HG02588 (cell line): ENCODE results near the gene RABL2A.
"Not testable (repeated sequence)": the region's sequence is repeated elsewhere in the genome, so short reads cannot be mapped to it uniquely, and the experiment has no call there.

Experiments
- ATAC-seq: cut with Tn5 transposase; IDR thresholded peaks from one replicate; pipeline ENCODE4 v1.9.1; 2021; ENCODE audit warnings: mild to moderate bottlenecking, moderate library complexity; ENCODE audit not compliant: unreplicated experiment

The RABL2A gene

DNA sequence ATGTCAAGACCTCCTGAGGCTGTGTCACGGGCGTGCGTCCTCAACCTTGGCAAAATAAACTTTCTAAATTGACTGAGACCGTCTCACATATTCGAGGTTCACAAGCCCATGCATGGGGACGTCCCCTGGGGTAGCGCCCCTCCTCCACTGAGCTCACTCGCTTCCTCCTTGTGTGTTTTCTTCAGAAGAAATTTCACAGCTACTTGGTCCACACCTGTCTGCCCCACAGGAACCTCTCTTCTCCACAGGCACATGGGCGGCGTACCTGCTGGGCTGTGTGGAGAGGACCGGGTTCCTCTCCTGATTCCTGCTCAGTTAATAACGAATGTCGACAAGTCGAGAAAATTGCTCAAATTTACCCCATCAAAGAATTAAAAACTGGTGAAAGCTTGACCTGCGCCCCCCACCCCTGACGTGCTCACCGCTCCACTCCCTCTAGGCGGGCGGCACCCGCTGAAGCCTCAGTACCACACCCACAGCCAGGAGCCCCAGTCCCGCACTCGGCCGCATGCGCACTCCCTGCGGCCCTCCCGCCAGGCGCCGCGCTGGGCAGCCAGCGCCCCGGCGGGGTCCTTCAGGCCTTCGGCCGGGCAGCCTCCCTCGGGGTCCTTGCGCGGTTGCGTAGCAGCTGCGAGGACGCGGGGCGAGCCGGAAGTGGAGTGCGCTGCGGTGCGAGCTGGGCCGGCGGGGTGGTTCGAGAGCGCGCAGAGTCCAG, at the start of gene RABL2A:
Gene RABL2A, plus strand, starts transcription at position 651 of the 715 bp plus-strand sequence. CDS start 1,341 bp downstream, outside the sequence.
- peak; percentile 96 for ATAC-seq

- ATAC-seq, result not testable (repeated sequence)
These were observed 48.6 kb upstream of the RABL2A start for GRCh38 chr2:113578508-113578907.

- not testable (repeated sequence) for ATAC-seq
These were observed 44.6 kb upstream of the RABL2A start for GRCh38 chr2:113582473-113582872.

DNA sequence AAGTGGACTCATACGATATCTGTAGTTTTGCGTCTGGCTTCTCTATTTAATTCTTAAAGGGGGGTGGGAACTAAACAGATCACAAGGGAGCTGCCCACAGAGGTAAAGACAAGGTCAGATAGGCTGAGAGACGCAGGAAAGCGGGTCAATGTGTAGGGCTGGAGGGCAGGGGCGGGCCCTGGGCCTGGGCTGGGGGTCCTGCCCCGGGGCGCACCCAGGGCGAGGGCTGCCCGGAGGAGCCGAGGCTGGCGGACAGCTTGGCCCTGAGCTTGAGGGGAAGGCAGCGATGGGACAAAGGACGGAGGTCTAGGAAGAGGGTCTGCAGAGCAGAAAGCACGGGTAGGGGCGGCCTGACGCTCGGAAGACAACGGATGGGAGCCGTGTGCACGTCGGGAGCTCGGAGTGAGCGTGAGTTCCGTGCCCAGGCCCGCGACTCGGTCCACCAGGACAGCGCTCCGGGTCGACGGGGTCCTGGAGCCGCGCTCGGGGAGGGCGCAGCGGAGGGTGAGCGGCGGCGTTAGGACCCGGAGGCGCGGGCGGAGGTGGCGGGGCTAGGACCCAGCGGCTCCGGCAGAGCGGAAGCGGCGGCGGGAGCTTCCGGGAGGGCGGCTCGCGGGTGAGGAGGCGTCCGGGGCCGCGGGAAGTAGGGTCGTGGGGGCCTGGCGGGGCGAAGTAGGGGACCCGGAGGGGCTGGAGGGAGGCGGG, 43.4 kb upstream of the RABL2A start:
- ATAC-seq, result not testable (repeated sequence)

- not testable (repeated sequence) for ATAC-seq
These were observed 42.6 kb upstream of the RABL2A start for GRCh38 chr2:113584311-113585092.

- not testable (repeated sequence) for ATAC-seq
These were observed 39.9 kb upstream of the RABL2A start for GRCh38 chr2:113587201-113587600.

GRCh38 chr2:113589591-113589990, 37.5 kb upstream of the RABL2A start:
- not testable (repeated sequence) for ATAC-seq

- not testable (repeated sequence) for ATAC-seq
These were observed 35.1 kb upstream of the RABL2A start for GRCh38 chr2:113591926-113592325.

DNA sequence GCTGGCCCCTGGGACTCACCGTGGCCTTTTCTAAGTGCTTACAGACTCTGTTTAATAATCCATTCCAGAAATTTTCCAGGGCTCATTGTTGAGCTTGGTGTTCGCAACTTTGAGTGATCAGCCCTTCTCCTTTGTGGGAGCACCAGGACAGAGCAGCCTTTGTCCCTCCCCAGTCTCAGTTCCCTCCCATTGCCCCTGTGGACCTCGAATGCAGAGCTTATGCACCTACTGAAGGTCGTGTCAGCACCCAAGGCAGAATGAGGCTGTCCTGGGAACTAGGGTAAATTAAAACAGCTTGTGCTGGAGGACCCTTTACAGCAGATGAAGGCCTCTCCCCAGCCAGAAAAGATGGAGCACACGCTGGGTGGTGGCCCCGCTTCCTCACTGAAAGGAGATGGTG, 33.8 kb upstream of the RABL2A start:
- not testable (repeated sequence) for ATAC-seq

GRCh38 chr2:113595725-113596124, 31.3 kb upstream of the RABL2A start:
- not testable (repeated sequence) for ATAC-seq

DNA sequence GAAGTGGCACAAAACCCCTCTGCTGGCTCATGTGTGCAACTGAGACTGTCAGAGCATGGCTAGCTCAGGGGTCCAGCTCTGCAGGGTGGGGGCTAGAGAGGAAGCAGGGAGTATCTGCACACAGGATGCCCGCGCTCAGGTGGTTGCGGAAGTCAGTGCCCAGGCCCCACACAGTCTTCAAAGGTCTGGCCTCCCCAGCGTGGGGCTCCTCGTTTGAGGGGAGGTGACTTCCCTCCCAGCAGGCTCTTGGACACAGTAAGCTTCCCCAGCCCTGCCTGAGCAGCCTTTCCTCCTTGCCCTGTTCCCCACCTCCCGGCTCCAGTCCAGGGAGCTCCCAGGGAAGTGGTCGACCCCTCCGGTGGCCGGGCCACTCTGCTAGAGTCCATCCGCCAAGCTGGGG, 29.9 kb upstream of the RABL2A start:
- not testable (repeated sequence) for ATAC-seq

- ATAC-seq, result not testable (repeated sequence)
These were observed 29.5 kb upstream of the RABL2A start for GRCh38 chr2:113597572-113597971.

GRCh38 chr2:113598180-113598579, 28.9 kb upstream of the RABL2A start:
- not testable (repeated sequence) for ATAC-seq

GRCh38 chr2:113598738-113599137, 28.3 kb upstream of the RABL2A start:
- ATAC-seq, result not testable (repeated sequence)

DNA sequence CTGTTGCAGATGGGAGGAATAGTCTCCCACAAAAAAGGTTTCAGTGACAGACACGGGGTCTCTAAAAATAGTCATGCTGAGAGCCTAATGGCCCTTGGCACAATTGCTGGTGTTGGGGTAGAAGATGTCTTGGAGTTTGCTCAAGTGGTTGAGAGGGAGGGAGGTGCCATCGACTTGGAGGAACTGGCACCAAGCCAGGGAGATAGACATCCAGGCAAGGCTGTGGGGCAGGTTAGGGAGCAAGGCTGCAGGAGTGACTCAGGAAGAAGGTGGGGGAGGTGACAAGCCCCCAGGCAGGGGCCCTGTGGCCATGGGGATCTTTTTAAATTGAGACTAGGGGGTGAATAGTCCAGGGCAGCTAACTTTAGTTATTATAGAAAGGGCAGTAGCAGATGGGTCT, 27.9 kb upstream of the RABL2A start:
- ATAC-seq, result not testable (repeated sequence)

DNA sequence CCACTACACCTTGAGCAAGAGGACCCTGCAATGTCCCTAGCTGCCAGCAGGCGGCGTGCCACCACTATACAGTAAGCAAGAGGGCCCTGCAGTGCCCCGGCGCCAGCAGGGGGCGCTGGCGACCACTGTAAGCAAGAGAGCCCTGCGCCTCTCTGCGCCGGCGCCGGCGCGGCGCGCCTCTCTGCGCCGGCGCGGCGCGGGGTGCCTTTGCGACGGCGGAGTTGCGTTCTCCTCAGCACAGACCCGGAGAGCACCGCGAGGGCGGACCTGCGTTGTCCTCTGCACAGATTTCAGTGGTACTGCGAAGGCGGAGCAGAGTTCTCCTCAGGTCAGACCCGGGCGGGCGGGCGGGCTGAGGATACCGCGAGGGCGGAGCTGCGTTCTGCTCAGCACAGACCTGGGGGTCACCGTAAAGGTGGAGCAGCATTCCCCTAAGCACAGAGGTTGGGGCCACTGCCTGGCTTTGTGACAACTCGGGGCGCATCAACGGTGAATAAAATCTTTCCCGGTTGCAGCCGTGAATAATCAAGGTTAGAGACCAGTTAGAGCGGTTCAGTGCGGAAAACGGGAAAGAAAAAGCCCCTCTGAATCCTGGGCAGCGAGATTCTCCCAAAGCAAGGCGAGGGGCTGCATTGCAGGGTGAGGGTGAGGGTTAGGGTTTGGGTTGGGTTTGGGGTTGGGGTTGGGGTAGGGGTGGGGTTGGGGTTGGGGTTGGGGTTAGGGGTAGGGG, 24.9 kb upstream of the RABL2A start:
- peak; percentile 68 for ATAC-seq

DNA sequence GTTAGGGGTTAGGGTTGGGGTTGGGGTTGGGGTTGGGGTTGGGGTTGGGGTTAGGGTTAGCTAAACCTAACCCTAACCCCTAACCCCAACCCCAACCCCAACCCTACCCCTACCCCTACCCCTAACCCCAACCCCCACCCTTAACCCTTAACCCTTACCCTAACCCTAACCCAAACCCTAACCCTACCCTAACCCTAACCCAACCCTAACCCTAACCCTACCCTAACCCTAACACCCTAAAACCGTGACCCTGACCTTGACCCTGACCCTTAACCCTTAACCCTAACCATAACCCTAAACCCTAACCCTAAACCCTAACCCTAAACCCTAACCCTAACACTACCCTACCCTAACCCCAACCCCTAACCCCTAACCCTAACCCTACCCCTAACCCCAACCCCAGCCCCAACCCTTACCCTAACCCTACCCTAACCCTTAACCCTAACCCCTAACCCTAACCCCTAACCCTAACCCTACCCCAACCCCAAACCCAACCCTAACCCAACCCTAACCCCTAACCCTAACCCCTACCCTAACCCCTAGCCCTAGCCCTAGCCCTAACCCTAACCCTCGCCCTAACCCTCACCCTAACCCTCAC, 24.1 kb upstream of the RABL2A start:
- no peak for ATAC-seq

GRCh38 chr2:113603467-113604084, 23.5 kb upstream of the RABL2A start:
- peak; percentile 88 for ATAC-seq

DNA sequence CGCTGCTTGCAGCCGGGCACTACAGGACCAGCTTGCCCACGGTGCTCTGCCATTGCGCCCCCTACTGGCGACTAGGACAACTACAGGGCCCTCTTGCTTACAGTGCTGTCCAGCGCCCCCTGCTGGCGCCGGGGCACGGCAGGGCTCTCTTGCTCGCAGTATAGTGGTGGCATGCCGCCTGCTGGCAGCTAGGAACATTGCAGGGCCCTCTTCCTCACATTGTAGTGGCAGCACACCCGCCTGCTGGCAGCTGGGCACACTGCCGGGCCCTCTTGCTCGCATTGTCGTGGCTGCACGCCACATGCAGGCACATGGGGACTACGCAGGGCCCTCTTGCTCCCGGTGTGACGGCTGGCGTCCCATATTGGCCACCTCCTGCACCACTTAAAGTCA, 23.0 kb upstream of the RABL2A start:
- ATAC-seq, result not testable (repeated sequence)

DNA sequence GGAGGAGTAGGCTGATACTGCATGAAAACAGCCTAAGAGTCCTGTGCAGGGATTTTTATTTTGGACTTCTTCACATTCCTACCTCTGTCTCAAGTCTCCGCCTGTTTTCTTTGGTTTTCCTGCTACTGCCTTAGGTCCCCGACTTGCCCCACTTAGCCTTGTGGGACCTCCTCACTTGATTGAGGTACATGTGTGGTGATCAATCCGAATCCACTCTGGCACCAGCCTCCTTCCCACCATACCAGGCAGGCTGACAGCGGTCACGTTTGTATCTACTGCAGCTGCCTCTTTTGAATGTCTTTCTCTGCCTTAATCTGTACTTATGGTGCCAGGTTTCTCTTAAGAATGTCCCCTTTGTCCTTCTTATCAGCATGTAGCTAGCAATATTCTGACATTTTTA, 22.4 kb upstream of the RABL2A start:
- ATAC-seq, result not testable (repeated sequence)
